Lower leg skin (tissue), 3 donors: ENCODE results near the gene BTG4.

Source experiments
- CTCF ChIP-seq, 3 donors: fragments of 450-650 bp; IDR thresholded peaks; one replicate each; pipeline ENCODE4 v1.5.1; 2016; ENCODE audit warnings: antibody characterized with exemption in 3 of 3, mild to moderate bottlenecking in 3 of 3, moderate library complexity in 2 of 3
- POLR2A ChIP-seq, 2 donors: fragments of 450-650 bp; IDR thresholded peaks; one replicate each; pipeline ENCODE4 v1.6.1; 2016 to 2017; ENCODE audit warnings: antibody characterized with exemption in 2 of 2, mild to moderate bottlenecking in 1 of 2, moderate library complexity in 1 of 2

- TF ChIP-seq CTCF (IDR thresholded peaks at IDR 0.05) = no peak
- TF ChIP-seq POLR2A (IDR thresholded peaks at IDR 0.05) = no peak
These were observed 50.5 kb downstream of the BTG4 start for GRCh38 chr11:111461460-111462235.
